HepG2 (cell line): ENCODE results near the gene WNT10A. TPM values are rescaled to one million over a fixed set of nuclear protein-coding genes. Genes with fewer than 3 reads are reported as not detected.
A peak's percentile ranks its signal among the peaks of the same experiment; 100 is the strongest.

Source experiments
- ARNT2 ChIP-seq: sonication (generic); formaldehyde crosslinking; IDR thresholded peaks from 2 replicates; pipeline ENCODE4 v1.8.0; 2022; ENCODE audit warnings: mild to moderate bottlenecking, low read depth, missing genetic modification reagents, moderate library complexity
- CCDC6 ChIP-seq: sonication (generic); formaldehyde crosslinking; IDR thresholded peaks from 2 replicates; pipeline ENCODE4 v1.8.1; 2022; ENCODE audit warnings: mild to moderate bottlenecking, missing genetic modification reagents, moderate library complexity
- CHCHD3 ChIP-seq: sonication (generic); formaldehyde crosslinking; IDR thresholded peaks from 2 replicates; pipeline ENCODE4 v1.8.0; 2022; ENCODE audit warnings: mild to moderate bottlenecking, missing genetic modification reagents, moderate library complexity
- CREB1 ChIP-seq, 2 experiments: fragments of 450-650 bp in 1 of 2; IDR thresholded peaks; 2 replicates each; pipeline ENCODE4 v1.6.1; 2016 to 2017; ENCODE audit warnings: control low read depth in 1 of 2, mild to moderate bottlenecking in 1 of 2, missing compliant biosample characterization in 1 of 2, missing genetic modification characterization in 1 of 2
- GTF2F1 ChIP-seq: fragments of 150-350 bp; IDR thresholded peaks from 2 replicates; pipeline ENCODE4 v1.6.1; 2014; ENCODE audit warnings: low read length
- HNRNPH1 ChIP-seq: fragments of 200-400 bp; formaldehyde crosslinking; optimal IDR thresholded peaks from 2 replicates; pipeline ENCODE3; 2017; ENCODE audit warnings: mild to moderate bottlenecking, low read depth, low read length
- IRF2 ChIP-seq: IDR thresholded peaks from 2 replicates; pipeline ENCODE4 v1.6.1; 2018; ENCODE audit warnings: missing genetic modification reagents, missing compliant biosample characterization
- MAFF ChIP-seq: IDR thresholded peaks from 2 replicates; pipeline ENCODE4 v1.6.1; 2011; ENCODE audit warnings: low read depth, low read length, improper control_type of control experiment
- NR3C1 ChIP-seq: sonication (generic); formaldehyde crosslinking; IDR thresholded peaks from 2 replicates; pipeline ENCODE4 v1.4.0; 2020; ENCODE audit warnings: missing genetic modification reagents
- PAF1 ChIP-seq: IDR thresholded peaks from 2 replicates; pipeline ENCODE4 v1.6.1; 2016; ENCODE audit warnings: missing genetic modification reagents, missing compliant biosample characterization
- POGZ ChIP-seq: sonication (generic); formaldehyde crosslinking; IDR thresholded peaks from 2 replicates; pipeline ENCODE4 v1.4.0; 2020; ENCODE audit warnings: mild to moderate bottlenecking, missing genetic modification reagents
- PRMT3 ChIP-seq: sonication (generic); formaldehyde crosslinking; IDR thresholded peaks from 2 replicates; pipeline ENCODE4 v1.8.1; 2022; ENCODE audit warnings: low read depth, mild to moderate bottlenecking, moderate library complexity, missing genetic modification reagents, borderline replicate concordance
- SP1 ChIP-seq, 2 experiments: fragments of 450-650 bp in 1 of 2; sonication (generic) in 1 of 2; formaldehyde crosslinking in 1 of 2; IDR thresholded peaks; 2 replicates each; pipeline versions ENCODE4 v1.4.0 to v1.6.1; 2016 to 2020; ENCODE audit warnings: missing genetic modification reagents in 1 of 2
- STAG1 ChIP-seq: sonication (generic); formaldehyde crosslinking; IDR thresholded peaks from 2 replicates; pipeline ENCODE4 v1.4.0; 2020; ENCODE audit warnings: missing genetic modification reagents
- TBX3 ChIP-seq: fragments of 450-650 bp; IDR thresholded peaks from 2 replicates; pipeline ENCODE4 v1.6.1; 2017; ENCODE audit warnings: antibody characterized with exemption, mild to moderate bottlenecking, inconsistent platforms, borderline replicate concordance
- YEATS4 ChIP-seq: sonication (generic); formaldehyde crosslinking; IDR thresholded peaks from 2 replicates; pipeline ENCODE4 v1.4.0; 2020; ENCODE audit warnings: missing genetic modification reagents, borderline replicate concordance
- ZNF180 ChIP-seq: sonication (generic); formaldehyde crosslinking; IDR thresholded peaks from 2 replicates; pipeline ENCODE4 v1.4.0; 2020; ENCODE audit warnings: low read depth, missing genetic modification reagents, borderline replicate concordance
- ZNF224 ChIP-seq: sonication (generic); formaldehyde crosslinking; IDR thresholded peaks from 2 replicates; pipeline ENCODE4 v1.5.0; 2020; ENCODE audit warnings: mild to moderate bottlenecking, missing genetic modification reagents
- ZNF326 ChIP-seq: sonication (generic); formaldehyde crosslinking; IDR thresholded peaks from 2 replicates; pipeline ENCODE4 v1.4.0; 2020; ENCODE audit warnings: missing genetic modification reagents, borderline replicate concordance
- ZNF333 ChIP-seq: sonication (generic); formaldehyde crosslinking; IDR thresholded peaks from 2 replicates; pipeline ENCODE4 v1.4.0; 2020; ENCODE audit warnings: mild to moderate bottlenecking, missing genetic modification reagents, borderline replicate concordance
- ZNF337 ChIP-seq: sonication (generic); formaldehyde crosslinking; IDR thresholded peaks from 2 replicates; pipeline ENCODE4 v1.5.1; 2020; ENCODE audit warnings: missing genetic modification reagents, low read depth, mild to moderate bottlenecking, borderline replicate concordance
- ZNF33B ChIP-seq: sonication (generic); formaldehyde crosslinking; IDR thresholded peaks from 2 replicates; pipeline ENCODE4 v1.5.1; 2020; ENCODE audit warnings: mild to moderate bottlenecking, missing genetic modification reagents
- ZNF776 ChIP-seq: sonication (generic); formaldehyde crosslinking; IDR thresholded peaks from 2 replicates; pipeline ENCODE4 v1.4.0; 2020; ENCODE audit warnings: mild to moderate bottlenecking, missing genetic modification reagents
- ZNF777 ChIP-seq: sonication (generic); formaldehyde crosslinking; IDR thresholded peaks from 2 replicates; pipeline ENCODE4 v1.4.0; 2020; ENCODE audit warnings: missing genetic modification reagents
- ZNF788 ChIP-seq: sonication (generic); formaldehyde crosslinking; IDR thresholded peaks from 2 replicates; pipeline ENCODE4 v1.5.0; 2020; ENCODE audit warnings: mild to moderate bottlenecking, missing genetic modification reagents, borderline replicate concordance
- polyA plus RNA-seq, 8 experiments: library from polyadenylated mRNA; depleted of rRNA in 3 of 8; stranded (reverse) in 7 of 8; unstranded in 1 of 8; fragments of >200 nt; fragmentation: Illumina TruSeq in 4 of 8; extraction: Trizol in 4 of 8; gene quantifications; 2 replicates each; pipeline versions ENCODE4 v1.2.1 to v1.2.3, GENCODE V29; 2011 to 2016; ENCODE audit warnings: low read depth in 4 of 8, missing spikeins in 1 of 8, mixed read lengths in 1 of 8; ENCODE audit not compliant: insufficient read depth in 1 of 8
- total RNA-seq, 5 experiments: library from RNA; depleted of rRNA; stranded (reverse); fragments of >200 nt; fragmentation: Illumina TruSeq; extraction: Trizol; gene quantifications; 2 replicates each; pipeline ENCODE4 v1.2.3, GENCODE V29; 2016; ENCODE audit warnings: low read depth in 1 of 5
- TF ChIP-seq, protein P1 (sequence below): sonication (generic); formaldehyde crosslinking; IDR thresholded peaks from 2 replicates; pipeline ENCODE4 v1.4.0; 2020; ENCODE audit warnings: missing genetic modification reagents
- TF ChIP-seq, protein P2 (sequence below): sonication (generic); formaldehyde crosslinking; IDR thresholded peaks from 2 replicates; pipeline ENCODE4 v1.9.0; 2021; ENCODE audit warnings: missing genetic modification reagents, mild to moderate bottlenecking, borderline replicate concordance

WNT10A gene
- total and polyA plus RNA-seq, 2 of the 13 experiments (the other 11 are each of a cell fraction or from before 2014, with no cell fraction given): 0.03 TPM; not detected in 1

DNA sequence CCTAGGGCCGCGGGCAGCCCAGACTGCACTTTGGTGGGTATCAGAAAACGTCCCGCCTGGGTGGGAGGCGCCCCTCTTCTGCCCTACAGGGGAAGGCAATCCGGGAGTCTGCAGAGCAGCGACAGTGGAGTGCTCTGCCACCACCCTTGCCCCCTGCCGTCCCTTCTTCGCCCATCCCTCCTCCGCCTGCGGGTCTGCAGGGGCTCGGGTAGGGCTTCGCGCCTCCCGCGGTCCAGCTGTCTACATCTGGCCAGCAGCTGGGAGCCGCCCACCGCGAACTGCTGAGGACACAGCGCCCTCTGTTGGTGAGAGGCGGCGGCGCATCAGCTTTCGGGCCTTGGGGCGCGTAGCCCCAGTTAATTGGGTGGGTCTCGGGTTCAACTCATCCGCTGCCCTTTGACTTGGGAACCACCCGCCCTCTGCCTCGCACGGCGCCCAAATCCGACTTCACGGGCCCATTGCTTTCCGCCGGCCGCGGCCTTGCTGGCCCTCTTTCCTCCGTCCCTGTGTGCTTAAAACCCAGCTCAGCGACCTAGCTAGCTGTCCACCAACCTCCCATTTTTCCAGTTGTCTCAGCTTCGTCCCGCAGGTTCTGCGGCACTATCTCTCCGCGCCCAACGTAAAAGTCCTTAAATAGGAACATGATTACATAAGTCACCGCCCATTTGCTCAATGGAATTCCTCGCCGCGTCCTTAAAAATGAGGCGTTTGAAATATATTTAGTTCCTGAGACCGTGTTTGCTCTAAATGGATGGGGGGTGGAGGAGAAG is 17.6 kb downstream of the WNT10A start (continued):
- TF ChIP-seq CREB1 (IDR thresholded peaks at IDR 0.05): no peak
- no peak for TF ChIP-seq CREB1 (CRISPR knock-in tag; IDR thresholded peaks at IDR 0.05)
- TF ChIP-seq MAFF: no peak
- TF ChIP-seq PAF1 (CRISPR knock-in tag): no peak
- TF ChIP-seq POGZ (CRISPR knock-in tag): peak; percentile 73
- no peak for TF ChIP-seq SP1 (IDR thresholded peaks at IDR 0.05)
- peak; percentile 71 for TF ChIP-seq SP1 (CRISPR knock-in tag; IDR thresholded peaks at IDR 0.05)
- TF ChIP-seq ZNF180 (CRISPR knock-in tag): 0 out of 2 replicates have a peak, but pooled peaks have one; percentile 11
- TF ChIP-seq TBX3: no peak
- TF ChIP-seq ZNF224: no peak; the same call in 1 of the 2 replicates
- no peak; the same call in 1 of the 2 replicates for TF ChIP-seq CCDC6 (CRISPR knock-in tag)
- TF ChIP-seq ZNF788: peak; percentile 49; the same call in 1 of the 2 replicates
- TF ChIP-seq ZNF337 (CRISPR knock-in tag): no peak
- peak; percentile 73; the same call in 1 of the 2 replicates for TF ChIP-seq ARNT2 (CRISPR knock-in tag)
- TF ChIP-seq IRF2: peak; percentile 63; the same call in 1 of the 2 replicates
- TF ChIP-seq, protein P1, sequence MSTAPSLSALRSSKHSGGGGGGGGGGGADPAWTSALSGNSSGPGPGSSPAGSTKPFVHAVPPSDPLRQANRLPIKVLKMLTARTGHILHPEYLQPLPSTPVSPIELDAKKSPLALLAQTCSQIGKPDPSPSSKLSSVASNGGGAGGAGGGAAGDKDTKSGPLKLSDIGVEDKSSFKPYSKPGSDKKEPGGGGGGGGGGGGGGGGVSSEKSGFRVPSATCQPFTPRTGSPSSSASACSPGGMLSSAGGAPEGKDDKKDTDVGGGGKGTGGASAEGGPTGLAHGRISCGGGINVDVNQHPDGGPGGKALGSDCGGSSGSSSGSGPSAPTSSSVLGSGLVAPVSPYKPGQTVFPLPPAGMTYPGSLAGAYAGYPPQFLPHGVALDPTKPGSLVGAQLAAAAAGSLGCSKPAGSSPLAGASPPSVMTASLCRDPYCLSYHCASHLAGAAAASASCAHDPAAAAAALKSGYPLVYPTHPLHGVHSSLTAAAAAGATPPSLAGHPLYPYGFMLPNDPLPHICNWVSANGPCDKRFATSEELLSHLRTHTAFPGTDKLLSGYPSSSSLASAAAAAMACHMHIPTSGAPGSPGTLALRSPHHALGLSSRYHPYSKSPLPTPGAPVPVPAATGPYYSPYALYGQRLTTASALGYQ (CRISPR knock-in tag): no peak
- TF ChIP-seq, protein P2, sequence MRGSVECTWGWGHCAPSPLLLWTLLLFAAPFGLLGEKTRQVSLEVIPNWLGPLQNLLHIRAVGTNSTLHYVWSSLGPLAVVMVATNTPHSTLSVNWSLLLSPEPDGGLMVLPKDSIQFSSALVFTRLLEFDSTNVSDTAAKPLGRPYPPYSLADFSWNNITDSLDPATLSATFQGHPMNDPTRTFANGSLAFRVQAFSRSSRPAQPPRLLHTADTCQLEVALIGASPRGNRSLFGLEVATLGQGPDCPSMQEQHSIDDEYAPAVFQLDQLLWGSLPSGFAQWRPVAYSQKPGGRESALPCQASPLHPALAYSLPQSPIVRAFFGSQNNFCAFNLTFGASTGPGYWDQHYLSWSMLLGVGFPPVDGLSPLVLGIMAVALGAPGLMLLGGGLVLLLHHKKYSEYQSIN (CRISPR knock-in tag): no peak
- no peak for TF ChIP-seq ZNF33B (CRISPR knock-in tag)
- TF ChIP-seq CHCHD3 (CRISPR knock-in tag): no peak
- peak; percentile 83; the same call in 1 of the 2 replicates for TF ChIP-seq ZNF333 (CRISPR knock-in tag)
- no peak for TF ChIP-seq GTF2F1
- TF ChIP-seq HNRNPH1: no peak
- no peak for TF ChIP-seq NR3C1
- TF ChIP-seq PRMT3: no peak
- TF ChIP-seq STAG1 (CRISPR knock-in tag): peak; percentile 89
- TF ChIP-seq ZNF776 (CRISPR knock-in tag): peak; percentile 81
- no peak for TF ChIP-seq ZNF777 (CRISPR knock-in tag)
- TF ChIP-seq ZNF326 (CRISPR knock-in tag): no peak
- TF ChIP-seq YEATS4 (CRISPR knock-in tag): no peak
